OCI-LY1 (cell line): ENCODE data around the gene AFF2.

ENCODE experiments used
- EZH2 ChIP-seq: fragments of 200-600 bp; sonication (generic), shearing (Covaris generic); IDR thresholded peaks from 2 replicates; pipeline ENCODE4 v1.8.0; 2017; ENCODE audit warnings: borderline replicate concordance, mixed run types, mild to moderate bottlenecking, antibody characterized with exemption, low read length, moderate library complexity, mixed read lengths
- TF ChIP-seq, protein P1 (sequence below): fragments of 200-600 bp; sonication (generic), shearing (Covaris generic); IDR thresholded peaks from 2 replicates; pipeline ENCODE4 v1.5.1; 2017; ENCODE audit warnings: mild to moderate bottlenecking, antibody characterized with exemption, low read length, moderate library complexity, mixed read lengths

DNA sequence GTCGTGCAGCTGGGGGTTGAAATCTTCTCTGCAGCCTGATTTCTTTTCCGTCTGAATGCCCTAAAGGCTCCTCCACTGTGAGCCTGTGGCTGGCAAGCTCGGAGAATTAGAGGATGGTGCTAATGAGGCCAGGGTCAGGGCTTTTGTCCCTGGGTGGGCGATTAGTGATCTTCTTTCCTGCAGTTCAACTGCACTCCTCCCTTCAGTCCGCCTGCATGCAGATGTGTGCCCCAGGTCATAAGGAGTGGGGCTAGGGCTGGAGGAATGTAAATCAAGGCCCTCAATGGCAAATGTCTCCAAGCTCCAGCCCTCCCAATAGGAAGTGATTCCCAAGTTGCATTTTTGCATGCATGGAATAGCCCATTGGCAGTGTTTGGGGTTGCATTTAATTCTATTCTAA is 405.0 kb downstream of the AFF2 start:
- TF ChIP-seq, protein P1, sequence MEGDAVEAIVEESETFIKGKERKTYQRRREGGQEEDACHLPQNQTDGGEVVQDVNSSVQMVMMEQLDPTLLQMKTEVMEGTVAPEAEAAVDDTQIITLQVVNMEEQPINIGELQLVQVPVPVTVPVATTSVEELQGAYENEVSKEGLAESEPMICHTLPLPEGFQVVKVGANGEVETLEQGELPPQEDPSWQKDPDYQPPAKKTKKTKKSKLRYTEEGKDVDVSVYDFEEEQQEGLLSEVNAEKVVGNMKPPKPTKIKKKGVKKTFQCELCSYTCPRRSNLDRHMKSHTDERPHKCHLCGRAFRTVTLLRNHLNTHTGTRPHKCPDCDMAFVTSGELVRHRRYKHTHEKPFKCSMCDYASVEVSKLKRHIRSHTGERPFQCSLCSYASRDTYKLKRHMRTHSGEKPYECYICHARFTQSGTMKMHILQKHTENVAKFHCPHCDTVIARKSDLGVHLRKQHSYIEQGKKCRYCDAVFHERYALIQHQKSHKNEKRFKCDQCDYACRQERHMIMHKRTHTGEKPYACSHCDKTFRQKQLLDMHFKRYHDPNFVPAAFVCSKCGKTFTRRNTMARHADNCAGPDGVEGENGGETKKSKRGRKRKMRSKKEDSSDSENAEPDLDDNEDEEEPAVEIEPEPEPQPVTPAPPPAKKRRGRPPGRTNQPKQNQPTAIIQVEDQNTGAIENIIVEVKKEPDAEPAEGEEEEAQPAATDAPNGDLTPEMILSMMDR = no peak
- no peak for TF ChIP-seq EZH2
